Measurements from ENCODE around the gene TXNDC17.
"Not testable (repeated sequence)": the region's sequence is repeated elsewhere in the genome, so short reads cannot be mapped to it uniquely, and the experiment has no call there.

Gene TXNDC17

DNA sequence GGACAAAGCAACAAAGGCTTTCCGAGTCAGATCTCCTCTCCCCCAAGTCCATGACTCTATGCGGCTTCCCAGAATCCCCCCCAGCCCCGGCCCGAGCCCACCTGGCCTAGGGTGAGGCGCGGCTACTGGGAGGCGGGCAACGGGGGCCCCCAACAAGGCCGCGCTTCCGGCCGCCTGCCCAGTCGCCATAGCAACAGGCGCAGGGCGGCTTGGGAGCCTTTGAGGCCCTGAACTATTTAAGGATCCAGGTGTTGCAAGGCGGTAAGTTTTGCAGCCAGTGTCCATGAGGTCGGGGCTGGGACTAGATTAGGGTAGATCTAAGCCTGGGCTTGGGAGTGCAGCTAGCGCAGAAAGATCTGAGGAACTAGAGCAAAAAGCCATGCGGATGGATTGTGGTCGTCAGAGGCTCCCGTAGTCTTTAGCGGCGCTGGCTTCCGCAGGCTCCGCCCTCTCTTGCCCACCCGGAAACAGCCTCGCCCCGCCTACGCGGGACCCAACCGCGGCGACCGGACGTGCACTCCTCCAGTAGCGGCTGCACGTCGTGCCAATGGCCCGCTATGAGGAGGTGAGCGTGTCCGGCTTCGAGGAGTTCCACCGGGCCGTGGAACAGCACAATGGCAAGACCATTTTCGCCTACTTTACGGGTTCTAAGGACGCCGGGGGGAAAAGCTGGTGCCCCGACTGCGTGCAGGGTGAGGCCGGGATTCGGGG lies at the start of gene TXNDC17, which contains the start of gene KIAA0753:
Gene TXNDC17 (plus strand): TSS at position 525 of the 711 bp plus-strand sequence. CDS start 23 bp downstream, at position 548.
Gene KIAA0753 (minus strand): TSS at position 176 of the 711 bp plus-strand sequence. CDS start 5,608 bp downstream, outside the sequence.
- TF ChIP-seq YY1 (IDR thresholded peaks at IDR 0.05; ENCODE audit: insufficient read depth, insufficient read length) (no peak), SUZ12 (IDR thresholded peaks at IDR 0.05; ENCODE audit: extremely low read depth, insufficient read depth, insufficient read length) (no peak), ZNF274 (IDR thresholded peaks at IDR 0.05; ENCODE audit: low read depth, low read length) (no peak)
- Histone ChIP-seq H3K9me3 (ENCODE audit: insufficient read depth, low read length) (no peaks in the 10 kb centered on the region), H3K36me3 (ENCODE audit: insufficient read depth, insufficient read length, low read length) (peaks cover 46% of the 10 kb centered on the region), H3K4me1 (ENCODE audit: insufficient read depth, insufficient read length) (peaks cover 11% of the 10 kb centered on the region), H3K27me3 (ENCODE audit: insufficient read depth, insufficient read length) (peaks cover 10% of the 10 kb centered on the region), H3K4me3 (ENCODE audit: insufficient read length, low read depth) (peak within 1 kb of the TSS; percentile 73), H3K9ac (ENCODE audit: insufficient read length, low read depth) (peak within 1 kb of the TSS; percentile 93)
- peak; percentile 81 for DNase-seq (ENCODE audit: low read depth, low spot score)

DNA sequence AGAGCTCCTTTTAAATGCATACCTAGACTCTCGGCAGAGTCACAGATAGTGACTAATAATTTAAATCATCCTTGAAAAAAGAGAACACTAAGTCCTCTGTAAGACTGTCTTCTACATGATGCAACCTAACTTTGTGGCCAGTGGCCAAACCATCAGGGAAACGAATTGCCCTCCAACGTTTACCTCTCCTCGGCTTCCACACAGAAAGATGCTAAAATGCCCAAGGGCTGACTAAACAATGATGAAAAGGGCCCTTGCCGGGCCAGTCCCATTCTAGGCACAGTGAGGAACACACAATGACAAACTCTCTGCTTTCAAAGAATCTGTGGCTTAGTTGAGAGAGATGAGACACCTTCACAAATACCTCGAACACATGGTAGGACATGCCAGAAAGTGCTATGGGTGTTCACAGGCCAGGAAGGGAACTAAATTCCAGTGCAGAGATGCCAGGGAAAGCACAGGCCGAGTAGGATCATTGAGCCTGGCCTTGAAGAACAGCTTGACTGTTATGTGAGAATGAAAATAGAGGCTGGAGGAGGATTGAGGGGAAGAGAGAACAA lies 49.2 kb upstream of the TXNDC17 start:
- Histone ChIP-seq H3K9ac (ENCODE audit: insufficient read length, low read depth) (no peak overlapping the region), H3K4me1 (ENCODE audit: insufficient read depth, insufficient read length) (no peaks in the 10 kb centered on the region), H3K36me3 (ENCODE audit: insufficient read depth, insufficient read length, low read length) (peaks cover 54% of the 10 kb centered on the region), H3K9me3 (ENCODE audit: insufficient read depth, low read length) (no peaks in the 10 kb centered on the region), H3K27me3 (ENCODE audit: insufficient read depth, insufficient read length) (no peaks in the 10 kb centered on the region), H3K4me3 (ENCODE audit: insufficient read length, low read depth) (no peak overlapping the region)
- DNase-seq (ENCODE audit: low read depth, low spot score) = no peak
- TF ChIP-seq YY1 (IDR thresholded peaks at IDR 0.05; ENCODE audit: insufficient read depth, insufficient read length) (no peak), SUZ12 (IDR thresholded peaks at IDR 0.05; ENCODE audit: extremely low read depth, insufficient read depth, insufficient read length) (no peak), ZNF274 (IDR thresholded peaks at IDR 0.05; ENCODE audit: low read depth, low read length) (no peak)

DNA sequence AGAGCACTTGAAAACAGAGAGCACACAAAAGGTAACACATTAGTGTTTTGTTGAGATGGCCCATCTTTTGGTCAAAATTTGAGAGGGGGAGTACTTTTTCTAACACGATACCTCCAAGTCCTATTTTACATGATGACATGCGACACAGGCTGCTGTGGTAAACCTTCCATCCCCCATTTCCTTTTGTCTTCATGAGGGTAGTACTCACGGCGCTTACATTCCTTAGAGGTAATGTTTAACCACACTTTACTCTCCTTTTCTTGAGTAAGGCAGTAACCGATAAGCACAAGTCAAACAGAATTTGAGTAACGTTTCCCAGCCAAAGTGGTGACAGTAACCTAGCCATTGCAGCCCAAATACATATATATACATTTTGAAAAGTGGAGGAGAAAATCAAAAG lies 48.7 kb upstream of the TXNDC17 start:
- no peak for TF ChIP-seq YY1 (IDR thresholded peaks at IDR 0.05; ENCODE audit: insufficient read depth, insufficient read length)
- TF ChIP-seq SUZ12 (IDR thresholded peaks at IDR 0.05; ENCODE audit: extremely low read depth, insufficient read depth, insufficient read length) = no peak
- no peak for TF ChIP-seq ZNF274 (IDR thresholded peaks at IDR 0.05; ENCODE audit: low read depth, low read length)
- H3K4me1 ChIP-seq (ENCODE audit: insufficient read depth, insufficient read length) = no peaks in the 10 kb centered on the region
- H3K27me3 ChIP-seq (ENCODE audit: insufficient read depth, insufficient read length) = no peaks in the 10 kb centered on the region
- no peak overlapping the region for H3K9ac ChIP-seq (ENCODE audit: insufficient read length, low read depth)
- no peaks in the 10 kb centered on the region for H3K9me3 ChIP-seq (ENCODE audit: insufficient read depth, low read length)
- no peak for DNase-seq (ENCODE audit: low read depth, low spot score)
- H3K4me3 ChIP-seq (ENCODE audit: insufficient read length, low read depth) = no peak overlapping the region
- peaks cover 51% of the 10 kb centered on the region for H3K36me3 ChIP-seq (ENCODE audit: insufficient read depth, insufficient read length, low read length)

DNA sequence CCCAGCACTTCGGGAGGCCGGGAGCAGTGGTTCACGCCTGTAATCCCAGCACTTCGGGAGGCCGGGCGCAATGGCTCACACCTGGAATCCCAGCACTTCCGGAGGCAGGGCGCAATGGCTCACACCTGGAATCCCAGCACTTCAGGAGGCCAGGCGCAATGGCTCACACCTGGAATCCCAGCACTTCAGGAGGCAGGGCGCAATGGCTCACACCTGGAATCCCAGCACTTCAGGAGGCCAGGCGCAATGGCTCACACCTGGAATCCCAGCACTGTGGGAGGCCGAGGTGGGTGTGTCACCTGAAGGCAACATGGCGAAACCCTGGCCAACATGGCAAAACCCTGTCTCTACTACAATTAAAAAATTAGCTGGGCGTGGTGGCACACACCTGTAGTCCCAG lies 47.5 kb upstream of the TXNDC17 start:
- DNase-seq (ENCODE audit: low read depth, low spot score); H3K27me3 ChIP-seq (ENCODE audit: insufficient read depth, insufficient read length); H3K4me1 ChIP-seq (ENCODE audit: insufficient read depth, insufficient read length); H3K9me3 ChIP-seq (ENCODE audit: insufficient read depth, low read length); H3K4me3 ChIP-seq (ENCODE audit: insufficient read length, low read depth); H3K9ac ChIP-seq (ENCODE audit: insufficient read length, low read depth): not testable (repeated sequence)
- H3K36me3 ChIP-seq (ENCODE audit: insufficient read depth, insufficient read length, low read length) = peaks cover 44% of the 10 kb centered on the region

DNA sequence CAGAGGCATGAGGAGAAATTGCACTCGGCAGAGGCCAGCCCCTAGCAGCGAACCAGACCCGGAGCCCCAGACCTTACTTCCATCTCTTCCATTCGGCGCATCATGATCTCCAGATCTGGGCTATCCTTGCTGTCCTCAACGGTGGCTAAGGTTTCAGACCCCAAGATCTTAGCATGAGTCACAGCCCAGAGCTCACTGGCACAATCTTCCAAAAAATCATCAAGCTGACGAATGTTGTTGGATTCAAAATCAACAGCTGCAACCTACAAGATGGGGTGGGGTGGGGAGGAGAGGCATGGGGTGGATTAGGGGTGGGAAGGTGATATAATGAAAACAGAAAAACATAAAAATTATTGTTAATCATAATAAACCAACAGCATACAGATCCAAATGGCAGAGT lies 44.8 kb upstream of the TXNDC17 start:
- H3K9me3 ChIP-seq (ENCODE audit: insufficient read depth, low read length) = no peaks in the 10 kb centered on the region
- H3K27me3 ChIP-seq (ENCODE audit: insufficient read depth, insufficient read length) = no peaks in the 10 kb centered on the region
- no peak for DNase-seq (ENCODE audit: low read depth, low spot score)
- H3K36me3 ChIP-seq (ENCODE audit: insufficient read depth, insufficient read length, low read length) = peaks cover 32% of the 10 kb centered on the region
- H3K4me3 ChIP-seq (ENCODE audit: insufficient read length, low read depth) = no peak overlapping the region
- TF ChIP-seq ZNF274 (IDR thresholded peaks at IDR 0.05; ENCODE audit: low read depth, low read length) (no peak), YY1 (IDR thresholded peaks at IDR 0.05; ENCODE audit: insufficient read depth, insufficient read length) (no peak), SUZ12 (IDR thresholded peaks at IDR 0.05; ENCODE audit: extremely low read depth, insufficient read depth, insufficient read length) (no peak)
- H3K4me1 ChIP-seq (ENCODE audit: insufficient read depth, insufficient read length) = no peaks in the 10 kb centered on the region
- no peak overlapping the region for H3K9ac ChIP-seq (ENCODE audit: insufficient read length, low read depth)

DNA sequence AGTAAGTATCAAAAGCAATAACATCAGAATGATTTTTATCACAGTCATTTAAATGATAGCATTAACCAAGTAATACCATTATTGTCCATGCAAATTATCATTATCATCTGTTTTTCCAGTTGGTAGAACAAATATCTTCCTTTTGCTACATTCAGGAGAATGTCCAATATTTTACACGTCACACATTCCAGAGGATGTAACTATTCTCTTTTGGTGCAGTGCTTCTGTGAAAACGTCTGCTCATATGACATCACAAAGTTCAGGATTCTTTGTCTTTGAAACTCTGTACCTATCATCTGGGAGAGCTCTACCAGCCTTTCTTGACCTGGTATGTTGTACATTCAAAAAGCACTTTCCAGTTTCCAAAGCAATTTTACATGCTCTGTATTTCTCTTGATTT lies 44.3 kb upstream of the TXNDC17 start:
- Histone ChIP-seq H3K4me1 (ENCODE audit: insufficient read depth, insufficient read length) (no peaks in the 10 kb centered on the region), H3K9me3 (ENCODE audit: insufficient read depth, low read length) (no peaks in the 10 kb centered on the region), H3K27me3 (ENCODE audit: insufficient read depth, insufficient read length) (no peaks in the 10 kb centered on the region), H3K4me3 (ENCODE audit: insufficient read length, low read depth) (no peak overlapping the region), H3K36me3 (ENCODE audit: insufficient read depth, insufficient read length, low read length) (peaks cover 36% of the 10 kb centered on the region), H3K9ac (ENCODE audit: insufficient read length, low read depth) (no peak overlapping the region)
- no peak for DNase-seq (ENCODE audit: low read depth, low spot score)
- TF ChIP-seq SUZ12 (IDR thresholded peaks at IDR 0.05; ENCODE audit: extremely low read depth, insufficient read depth, insufficient read length) = no peak
- TF ChIP-seq YY1 (IDR thresholded peaks at IDR 0.05; ENCODE audit: insufficient read depth, insufficient read length) = no peak
- no peak for TF ChIP-seq ZNF274 (IDR thresholded peaks at IDR 0.05; ENCODE audit: low read depth, low read length)

DNA sequence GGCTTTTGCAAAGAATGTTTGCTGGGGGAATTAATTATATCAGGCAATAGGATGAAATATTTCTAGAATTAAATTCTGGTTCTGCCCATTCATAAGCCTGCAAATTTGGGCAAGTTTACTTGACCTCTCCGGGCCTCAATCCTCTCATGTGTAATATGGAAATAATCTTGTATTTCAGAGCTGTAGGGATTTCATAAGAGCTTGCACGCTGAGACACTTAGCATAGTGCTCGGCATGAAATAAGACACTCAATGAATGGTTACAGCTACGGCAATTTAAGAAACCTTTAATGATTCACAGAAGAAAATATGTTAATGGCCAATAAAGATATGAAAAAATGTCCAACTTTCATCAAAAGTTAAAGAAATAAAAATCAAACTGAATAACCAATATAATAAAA lies 43.9 kb upstream of the TXNDC17 start:
- H3K27me3 ChIP-seq (ENCODE audit: insufficient read depth, insufficient read length) = no peaks in the 10 kb centered on the region
- no peak for DNase-seq (ENCODE audit: low read depth, low spot score)
- H3K4me3 ChIP-seq (ENCODE audit: insufficient read length, low read depth) = no peak overlapping the region
- no peak overlapping the region for H3K9ac ChIP-seq (ENCODE audit: insufficient read length, low read depth)
- no peaks in the 10 kb centered on the region for H3K4me1 ChIP-seq (ENCODE audit: insufficient read depth, insufficient read length)
- no peaks in the 10 kb centered on the region for H3K9me3 ChIP-seq (ENCODE audit: insufficient read depth, low read length)
- TF ChIP-seq YY1 (IDR thresholded peaks at IDR 0.05; ENCODE audit: insufficient read depth, insufficient read length) (no peak), ZNF274 (IDR thresholded peaks at IDR 0.05; ENCODE audit: low read depth, low read length) (no peak), SUZ12 (IDR thresholded peaks at IDR 0.05; ENCODE audit: extremely low read depth, insufficient read depth, insufficient read length) (no peak)
- peaks cover 34% of the 10 kb centered on the region for H3K36me3 ChIP-seq (ENCODE audit: insufficient read depth, insufficient read length, low read length)

All from NT2/D1 (cell line).